Amygdala (tissue), 56 donors: ENCODE results near the gene SLC22A6.

ENCODE experiments used
- DNase-seq, 56 donors: peaks; one replicate each; lab custom pipeline; 2025; lab: John Stamatoyannopoulos, UW

Gene SLC22A6

DNA sequence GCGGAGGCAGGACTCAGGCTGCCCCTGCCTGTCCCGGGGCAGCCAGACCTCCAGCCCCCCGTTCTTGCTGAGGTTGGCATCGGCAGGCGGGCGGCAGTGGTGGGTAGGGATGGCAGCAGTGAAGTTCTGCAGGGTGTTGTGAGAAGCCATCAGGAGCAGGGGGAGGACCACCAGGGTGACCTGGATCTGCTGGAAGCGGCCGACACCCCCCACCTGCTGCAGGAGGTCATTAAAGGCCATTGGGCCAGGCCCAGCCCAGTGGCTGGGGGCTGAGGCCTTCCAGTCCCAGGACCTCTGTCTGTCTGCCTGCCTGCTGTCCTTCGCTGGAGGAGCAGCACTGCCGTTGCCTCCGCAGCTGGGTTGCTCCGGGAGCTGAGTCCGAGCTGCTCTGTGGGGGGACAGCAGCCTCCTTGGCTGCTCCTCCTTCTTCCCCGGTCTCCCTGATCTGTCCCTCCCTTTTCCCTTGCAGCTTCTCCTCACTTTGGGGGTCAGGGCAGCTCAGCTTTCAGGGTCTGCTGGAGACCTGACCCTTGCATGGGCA is at the start of gene SLC22A6:
SLC22A6 (minus strand) TSS at position 517 of the 541 bp plus-strand sequence; CDS start at position 240, 277 bp downstream.
- DNase-seq, result peak in 5 of 56 donors; percentile 7 to 22 (median 12)

DNA sequence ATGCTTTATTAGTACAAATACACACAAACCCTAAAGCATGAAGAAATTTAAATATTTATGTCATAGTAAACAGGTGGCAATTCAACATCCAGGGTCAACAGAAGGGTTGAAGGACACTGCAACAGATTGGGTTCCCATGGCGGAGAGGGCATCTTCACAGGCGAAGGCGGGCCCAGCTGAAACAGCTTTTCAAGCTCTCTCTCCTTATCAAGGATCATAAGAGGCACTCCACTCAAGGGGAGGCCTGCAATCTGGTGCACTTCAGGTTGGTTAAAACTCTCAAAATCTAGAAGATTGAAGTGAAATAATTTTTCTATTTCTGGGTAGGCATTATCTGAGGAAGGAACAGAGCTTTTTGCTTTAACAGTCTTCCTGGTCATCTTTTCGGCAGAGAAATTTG is 47.7 kb upstream of the SLC22A6 start:
- DNase-seq, result no peak

DNA sequence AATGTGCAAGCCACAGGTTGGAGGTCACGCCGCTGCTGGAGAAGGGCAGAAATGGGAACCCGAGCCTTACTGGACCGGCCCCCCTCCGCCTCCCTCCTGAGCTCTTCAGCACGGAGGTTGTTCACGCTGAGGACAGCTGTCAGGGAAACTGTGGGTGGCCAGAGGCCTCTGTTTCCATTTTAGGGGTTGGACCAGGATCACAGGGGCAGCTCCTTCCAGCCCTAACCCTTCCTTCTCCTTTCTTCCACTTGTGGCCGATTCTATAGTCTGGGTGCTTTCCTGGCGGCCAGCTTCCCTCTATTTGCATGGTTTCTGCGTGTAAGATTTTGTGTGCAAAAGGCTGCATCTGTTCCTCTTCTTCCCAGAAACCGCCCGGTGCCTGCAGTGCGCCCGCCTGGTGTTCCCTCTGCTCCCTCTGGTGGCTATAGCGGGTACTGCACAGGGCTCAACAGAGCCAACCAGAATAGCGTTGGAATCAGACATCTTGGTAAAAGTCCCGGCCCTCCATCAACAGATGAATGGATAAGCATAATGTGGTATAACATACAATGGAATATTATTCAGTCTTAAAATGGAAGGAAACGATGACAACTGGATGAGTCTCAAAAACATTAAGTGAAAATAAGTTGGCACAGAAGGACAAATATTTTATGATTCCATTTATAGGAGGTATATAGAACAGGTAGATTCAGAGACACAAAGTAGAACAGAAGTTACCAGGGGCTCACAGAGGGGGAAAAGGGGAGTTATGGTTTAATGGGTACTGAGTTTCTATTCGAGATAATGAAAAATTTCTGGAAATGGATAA is 39.3 kb upstream of the SLC22A6 start:
- peak; percentile 18 to 96 (median 73) for DNase-seq

GRCh38 chr11:63023222-63023814 is 38.6 kb upstream of the SLC22A6 start:
- DNase-seq, result peak in 5 of 56 donors; percentile 18 to 56 (median 36)

- DNase-seq, result no peak
Observed at GRCh38 chr11:63022441-63022840, 37.7 kb upstream of the SLC22A6 start.

DNA sequence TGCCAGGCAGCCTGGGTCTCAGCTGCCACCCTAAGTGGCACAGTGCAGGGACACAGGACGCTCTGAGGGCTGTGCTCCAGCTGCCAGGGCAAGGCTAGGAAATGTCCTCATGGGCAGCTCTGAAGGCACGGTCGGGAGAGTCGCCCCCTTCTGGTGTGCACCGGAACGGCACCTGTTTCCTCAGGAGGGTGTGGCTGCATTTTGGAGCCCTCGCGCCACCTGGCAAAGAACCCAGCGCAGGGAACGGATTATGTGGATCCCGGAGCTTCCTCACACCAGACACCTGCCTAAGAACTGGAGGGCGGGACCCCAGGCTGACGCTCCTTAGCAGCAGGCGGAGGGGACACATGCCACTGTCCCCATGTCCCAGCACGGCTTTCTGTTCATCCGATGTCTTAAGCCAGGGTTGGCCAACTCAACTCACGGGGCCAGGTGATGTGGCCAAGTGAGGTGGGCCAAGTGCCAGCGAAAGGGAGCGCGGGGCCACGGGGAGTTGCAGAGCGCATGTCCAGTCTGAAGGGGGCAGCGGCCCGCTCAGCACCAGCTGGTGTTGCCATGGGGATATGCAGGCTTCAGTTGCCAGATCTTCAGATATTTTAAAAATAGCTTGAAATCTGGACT is 36.0 kb upstream of the SLC22A6 start:
- DNase-seq, result peak in 23 of 56 donors; percentile 4 to 66 (median 29)

- DNase-seq, result no peak
Observed at GRCh38 chr11:63019506-63019905, 34.7 kb upstream of the SLC22A6 start.

GRCh38 chr11:63017306-63017974 is 32.7 kb upstream of the SLC22A6 start:
- no peak for DNase-seq

DNA sequence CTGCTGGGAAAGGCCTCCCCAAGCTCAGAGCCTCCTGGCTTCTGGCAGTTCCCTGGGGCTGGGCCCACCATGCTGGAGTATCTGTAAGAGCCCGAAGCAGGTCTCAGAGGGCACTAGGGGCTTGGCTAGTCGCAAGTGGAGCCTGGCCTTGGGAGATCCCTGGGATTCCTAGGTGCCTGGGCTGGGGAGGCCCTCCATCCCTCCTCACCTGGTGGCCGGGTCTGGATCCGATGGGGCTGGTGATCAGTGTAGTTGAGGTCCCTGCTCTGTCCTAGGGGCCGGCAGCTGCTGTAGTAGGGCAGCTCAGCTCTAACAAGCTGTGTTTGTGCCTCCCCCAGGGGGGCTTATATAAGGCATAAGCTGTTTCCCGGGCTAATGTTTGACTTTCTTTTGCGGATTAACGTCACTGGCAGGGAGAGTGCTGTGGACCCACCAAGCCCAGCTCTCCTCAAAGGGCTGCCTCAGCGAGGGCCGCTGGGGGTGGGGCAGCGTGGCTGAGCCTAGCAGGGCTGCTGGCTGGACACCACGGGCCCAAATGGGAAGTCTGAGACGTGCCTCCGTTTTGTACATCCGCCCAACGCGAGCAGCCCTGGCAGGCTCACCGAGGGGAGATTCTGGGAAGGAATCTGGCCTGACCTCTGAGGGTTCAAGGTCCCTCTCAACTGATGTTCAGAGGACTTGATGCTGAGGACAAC is 30.9 kb upstream of the SLC22A6 start, which contains the start of gene SLC22A8:
SLC22A8 (minus strand) TSS at position 321 of the 695 bp plus-strand sequence. CDS start 883 bp downstream, outside the sequence.
- peak in 1 of 56 donors; percentile 8 for DNase-seq

DNA sequence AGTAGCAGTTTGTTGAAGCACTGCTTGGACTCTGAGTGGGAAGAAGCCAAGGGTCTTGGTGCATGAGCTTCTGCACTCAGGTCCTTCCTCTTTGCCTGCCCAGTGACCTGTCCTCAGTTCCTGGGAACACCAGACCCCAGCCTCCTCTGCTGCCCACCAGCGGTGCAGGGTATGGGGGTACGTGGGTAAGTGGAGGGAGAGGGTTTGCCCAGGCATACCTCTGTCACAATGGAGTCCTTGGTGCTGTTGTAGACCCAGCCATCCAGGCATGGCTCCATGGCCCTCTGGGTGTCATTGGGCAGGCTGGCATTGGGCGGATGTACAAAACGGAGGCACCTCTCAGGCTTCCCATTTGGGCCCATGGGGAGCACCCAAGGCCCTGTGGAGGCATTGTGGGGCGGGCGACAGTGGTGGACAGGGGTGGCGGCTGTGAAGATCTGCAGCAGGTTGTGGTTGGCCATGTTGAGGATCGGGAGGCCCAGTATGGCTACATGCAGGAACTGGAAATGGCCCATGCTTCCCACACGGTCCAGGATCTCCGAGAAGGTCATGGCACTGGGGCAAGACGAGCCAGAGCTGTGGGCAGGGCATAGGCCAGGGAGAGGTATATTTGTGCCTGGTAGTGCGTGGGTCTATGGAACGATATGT is 29.8 kb upstream of the SLC22A6 start:
- DNase-seq, result no peak

GRCh38 chr11:63012839-63013238 is 28.1 kb upstream of the SLC22A6 start:
- no peak for DNase-seq

GRCh38 chr11:63012430-63012829 is 27.7 kb upstream of the SLC22A6 start:
- DNase-seq, result no peak

- DNase-seq, result no peak
Observed at GRCh38 chr11:63010934-63011439, 26.2 kb upstream of the SLC22A6 start.

- no peak for DNase-seq
Observed at GRCh38 chr11:63007920-63008319, 23.2 kb upstream of the SLC22A6 start.

DNA sequence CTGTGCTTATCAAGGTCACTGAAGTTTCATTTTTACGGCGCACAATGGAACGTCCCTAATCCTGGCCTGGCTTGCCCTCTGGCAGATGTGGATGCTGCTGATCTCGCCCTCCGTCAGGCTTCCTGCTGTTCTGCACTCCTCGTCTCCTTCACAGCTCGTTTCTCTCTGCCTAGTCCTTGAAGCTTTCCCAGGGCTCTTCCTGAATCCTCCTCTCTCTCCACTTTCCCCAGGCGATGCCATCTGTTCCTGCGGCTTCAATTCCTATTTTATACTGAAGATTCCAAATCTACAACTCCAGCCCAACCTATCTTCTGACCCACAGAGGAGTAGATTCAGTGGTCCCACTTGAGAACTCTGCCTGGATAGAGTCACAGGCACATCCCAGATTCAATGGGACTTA is 16.7 kb upstream of the SLC22A6 start:
- DNase-seq, result no peak

GRCh38 chr11:62999649-63000048 is 14.9 kb upstream of the SLC22A6 start:
- DNase-seq, result no peak

GRCh38 chr11:62999156-62999555 is 14.4 kb upstream of the SLC22A6 start:
- no peak for DNase-seq

DNA sequence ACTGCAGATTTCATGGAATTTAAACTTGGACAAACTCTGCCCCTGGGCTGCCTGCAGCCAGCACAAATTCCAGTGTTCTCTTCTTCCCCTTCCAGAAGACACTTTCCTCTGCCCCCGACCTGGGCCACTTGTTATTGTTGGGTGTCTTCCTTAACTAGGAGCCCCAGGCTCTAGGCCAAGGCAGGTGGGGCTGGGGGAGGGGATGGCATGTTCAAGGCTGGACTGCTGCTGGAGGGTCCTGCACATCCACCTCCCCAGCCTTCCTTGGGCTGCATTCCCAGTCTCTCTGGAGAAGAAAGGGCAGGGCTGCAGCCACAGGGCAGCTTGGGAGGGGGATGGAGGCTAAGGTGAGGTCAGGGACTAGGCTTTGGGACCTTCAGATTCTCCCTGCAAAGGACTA is 11.5 kb upstream of the SLC22A6 start:
- DNase-seq, result no peak

GRCh38 chr11:62994775-62995174 is 10.0 kb upstream of the SLC22A6 start:
- no peak for DNase-seq
